ENCODE data around the gene HIVEP3. TPM values are rescaled to one million over a fixed set of nuclear protein-coding genes. Genes with fewer than 3 reads are reported as not detected.

The HIVEP3 gene
- total RNA-seq, 1 donor from 2014 or later = 8.9 TPM

DNA sequence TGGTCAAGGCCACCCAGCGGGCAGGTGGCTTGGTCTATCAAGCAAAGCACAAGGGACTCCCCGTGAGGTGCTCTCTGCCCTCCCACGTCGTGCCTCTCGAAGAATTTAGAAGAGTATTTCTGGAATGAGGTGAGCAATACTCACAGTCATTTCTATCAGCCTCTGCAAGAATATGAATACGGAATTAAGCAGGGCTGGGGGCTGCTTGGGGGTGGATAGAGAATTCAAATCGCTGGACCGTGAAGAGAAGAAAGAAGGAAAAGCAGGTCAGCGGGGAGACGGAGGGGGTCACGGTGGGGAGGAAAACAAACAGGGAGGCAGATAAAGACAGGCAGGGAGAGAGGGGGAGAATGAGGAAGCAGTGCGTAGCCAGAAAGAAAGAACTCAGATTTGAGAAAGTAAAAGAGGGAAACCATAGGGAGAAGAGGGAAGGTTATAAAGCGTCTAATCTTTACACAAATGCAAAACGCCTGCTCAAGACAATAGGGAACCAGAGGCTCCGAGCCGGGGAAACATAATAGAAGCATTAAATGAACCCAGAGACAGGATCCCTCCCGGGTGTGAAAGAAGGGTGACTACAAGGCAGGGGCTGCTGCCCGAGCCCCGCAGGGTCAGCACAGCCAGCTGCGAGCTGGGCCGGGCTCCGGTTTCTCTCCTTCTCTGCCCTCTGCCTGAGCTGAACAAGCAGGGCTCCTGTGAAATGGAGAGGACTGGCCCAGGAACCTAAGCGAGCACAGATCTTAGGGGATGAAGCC is 432.2 kb downstream of the HIVEP3 start:
- peak overlapping the region; percentile 73 for H3K27ac ChIP-seq (ENCODE audit: low read depth, low read length)
- peak; percentile 85 for DNase-seq (ENCODE audit: low read depth)
- no peak for FAIRE-seq
- Mint-ChIP-seq H3K4me1 (ENCODE audit: low read depth, unreplicated experiment) (peaks cover 33% of the 10 kb centered on the region), H3K36me3 (ENCODE audit: low read depth, unreplicated experiment) (no peaks in the 10 kb centered on the region), H3K27me3 (ENCODE audit: low read depth, unreplicated experiment) (no peaks in the 10 kb centered on the region), H3K27ac (ENCODE audit: unreplicated experiment) (peak overlapping the region; percentile 91), H3K9me3 (ENCODE audit: unreplicated experiment) (no peaks in the 10 kb centered on the region), H3K4me3 (ENCODE audit: unreplicated experiment) (peak overlapping the region; percentile 75)
- no peaks in the 10 kb centered on the region for H3K36me3 ChIP-seq (ENCODE audit: insufficient read depth, low read length)
- peak overlapping the region; percentile 29 for H3K4me3 ChIP-seq (ENCODE audit: insufficient read depth, low read depth, low read length)
- peak overlapping the region; percentile 73 for H3K9ac ChIP-seq (ENCODE audit: low read length)
- H4K20me1 ChIP-seq (ENCODE audit: insufficient read depth, low read length) = no peaks in the 10 kb centered on the region
- H3K4me1 ChIP-seq (ENCODE audit: insufficient read depth, low read length) = peaks cover 49% of the 10 kb centered on the region
- TF ChIP-seq, protein P1, sequence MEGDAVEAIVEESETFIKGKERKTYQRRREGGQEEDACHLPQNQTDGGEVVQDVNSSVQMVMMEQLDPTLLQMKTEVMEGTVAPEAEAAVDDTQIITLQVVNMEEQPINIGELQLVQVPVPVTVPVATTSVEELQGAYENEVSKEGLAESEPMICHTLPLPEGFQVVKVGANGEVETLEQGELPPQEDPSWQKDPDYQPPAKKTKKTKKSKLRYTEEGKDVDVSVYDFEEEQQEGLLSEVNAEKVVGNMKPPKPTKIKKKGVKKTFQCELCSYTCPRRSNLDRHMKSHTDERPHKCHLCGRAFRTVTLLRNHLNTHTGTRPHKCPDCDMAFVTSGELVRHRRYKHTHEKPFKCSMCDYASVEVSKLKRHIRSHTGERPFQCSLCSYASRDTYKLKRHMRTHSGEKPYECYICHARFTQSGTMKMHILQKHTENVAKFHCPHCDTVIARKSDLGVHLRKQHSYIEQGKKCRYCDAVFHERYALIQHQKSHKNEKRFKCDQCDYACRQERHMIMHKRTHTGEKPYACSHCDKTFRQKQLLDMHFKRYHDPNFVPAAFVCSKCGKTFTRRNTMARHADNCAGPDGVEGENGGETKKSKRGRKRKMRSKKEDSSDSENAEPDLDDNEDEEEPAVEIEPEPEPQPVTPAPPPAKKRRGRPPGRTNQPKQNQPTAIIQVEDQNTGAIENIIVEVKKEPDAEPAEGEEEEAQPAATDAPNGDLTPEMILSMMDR (IDR thresholded peaks at IDR 0.05; ENCODE audit: insufficient read depth, low read depth, low read length) = no peak
- no peak for TF ChIP-seq EZH2 (IDR thresholded peaks at IDR 0.05; ENCODE audit: insufficient read depth, low read length)
- peak overlapping the region; percentile 87 for H3K4me2 ChIP-seq (ENCODE audit: low read length)
- peak overlapping the region; percentile 0 for H2AFZ ChIP-seq (ENCODE audit: low read depth, low read length)
- H3K27me3 ChIP-seq (ENCODE audit: insufficient read depth, low read length) = no peaks in the 10 kb centered on the region
- no peaks in the 10 kb centered on the region for H3K9me3 ChIP-seq (ENCODE audit: insufficient read depth, low read depth, low read length)
- no peaks in the 10 kb centered on the region for H3K79me2 ChIP-seq (ENCODE audit: insufficient read depth, low read length)

DNA sequence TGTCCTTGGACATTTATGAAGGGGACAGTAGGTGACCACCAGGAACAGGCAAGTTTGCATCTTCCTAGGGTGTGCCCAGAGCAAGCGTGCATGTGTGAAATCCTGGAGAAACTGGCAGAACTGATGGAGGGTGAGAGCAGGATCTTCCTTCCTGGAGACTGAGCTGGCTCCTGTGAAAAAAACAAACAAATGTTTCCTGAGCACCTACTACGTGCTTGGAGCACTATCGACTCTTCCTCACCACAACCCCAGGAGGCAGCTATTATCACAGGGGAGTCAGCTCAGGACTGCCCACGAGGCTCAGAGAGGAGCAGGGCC is 432.7 kb downstream of the HIVEP3 start:
- DNase-seq (ENCODE audit: low read depth) (no peak), FAIRE-seq (no peak)
- Histone ChIP-seq H3K4me3 (ENCODE audit: insufficient read depth, low read depth, low read length) (no peak overlapping the region), H2AFZ (ENCODE audit: low read depth, low read length) (no peak overlapping the region), H3K36me3 (ENCODE audit: insufficient read depth, low read length) (no peaks in the 10 kb centered on the region), H3K9ac (ENCODE audit: low read length) (peak overlapping the region; percentile 73), H3K27me3 (ENCODE audit: insufficient read depth, low read length) (no peaks in the 10 kb centered on the region), H3K4me2 (ENCODE audit: low read length) (peak overlapping the region; percentile 87), H3K27ac (ENCODE audit: low read depth, low read length) (peak overlapping the region; percentile 73), H3K79me2 (ENCODE audit: insufficient read depth, low read length) (no peaks in the 10 kb centered on the region), H3K9me3 (ENCODE audit: insufficient read depth, low read depth, low read length) (no peaks in the 10 kb centered on the region), H3K4me1 (ENCODE audit: insufficient read depth, low read length) (peaks cover 49% of the 10 kb centered on the region), H4K20me1 (ENCODE audit: insufficient read depth, low read length) (no peaks in the 10 kb centered on the region)
- TF ChIP-seq, protein P1 (IDR thresholded peaks at IDR 0.05; ENCODE audit: insufficient read depth, low read depth, low read length) = no peak
- no peak for TF ChIP-seq EZH2 (IDR thresholded peaks at IDR 0.05; ENCODE audit: insufficient read depth, low read length)
- Mint-ChIP-seq H3K36me3 (ENCODE audit: low read depth, unreplicated experiment) (no peaks in the 10 kb centered on the region), H3K27me3 (ENCODE audit: low read depth, unreplicated experiment) (no peaks in the 10 kb centered on the region), H3K4me3 (ENCODE audit: unreplicated experiment) (peak overlapping the region; percentile 75), H3K9me3 (ENCODE audit: unreplicated experiment) (no peaks in the 10 kb centered on the region), H3K4me1 (ENCODE audit: low read depth, unreplicated experiment) (peaks cover 33% of the 10 kb centered on the region), H3K27ac (ENCODE audit: unreplicated experiment) (peak overlapping the region; percentile 91)

DNA sequence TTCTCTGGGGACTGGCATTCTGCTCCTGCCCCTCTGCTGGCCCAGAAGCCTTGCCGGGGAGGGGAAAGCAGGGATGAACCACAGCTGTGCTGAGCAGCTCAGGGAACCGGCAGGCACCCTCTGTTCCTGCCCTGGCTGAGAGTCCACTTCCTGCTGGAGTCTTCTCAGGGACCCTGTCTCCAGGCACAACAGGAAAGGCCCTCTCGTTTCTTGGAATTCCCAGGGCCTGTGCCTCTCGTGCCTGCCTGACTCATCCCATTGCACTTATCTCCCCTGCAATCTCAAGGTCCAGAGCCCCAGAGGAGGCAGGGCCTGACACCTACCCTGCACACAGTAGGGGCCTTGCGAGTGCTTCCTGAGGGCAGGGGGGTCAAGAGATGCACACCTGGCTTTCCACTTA is 433.1 kb downstream of the HIVEP3 start:
- Histone ChIP-seq H4K20me1 (ENCODE audit: insufficient read depth, low read length) (no peaks in the 10 kb centered on the region), H3K9ac (ENCODE audit: low read length) (peak overlapping the region; percentile 56), H3K4me3 (ENCODE audit: insufficient read depth, low read depth, low read length) (no peak overlapping the region), H3K4me1 (ENCODE audit: insufficient read depth, low read length) (peaks cover 49% of the 10 kb centered on the region), H3K36me3 (ENCODE audit: insufficient read depth, low read length) (no peaks in the 10 kb centered on the region), H3K27me3 (ENCODE audit: insufficient read depth, low read length) (no peaks in the 10 kb centered on the region), H3K9me3 (ENCODE audit: insufficient read depth, low read depth, low read length) (no peaks in the 10 kb centered on the region), H2AFZ (ENCODE audit: low read depth, low read length) (no peak overlapping the region), H3K27ac (ENCODE audit: low read depth, low read length) (peak overlapping the region; percentile 73), H3K79me2 (ENCODE audit: insufficient read depth, low read length) (no peaks in the 10 kb centered on the region), H3K4me2 (ENCODE audit: low read length) (peak overlapping the region; percentile 87)
- Mint-ChIP-seq H3K4me3 (ENCODE audit: unreplicated experiment) (peak overlapping the region; percentile 40), H3K4me1 (ENCODE audit: low read depth, unreplicated experiment) (peaks cover 33% of the 10 kb centered on the region), H3K9me3 (ENCODE audit: unreplicated experiment) (no peaks in the 10 kb centered on the region), H3K36me3 (ENCODE audit: low read depth, unreplicated experiment) (no peaks in the 10 kb centered on the region), H3K27ac (ENCODE audit: unreplicated experiment) (peak overlapping the region; percentile 91), H3K27me3 (ENCODE audit: low read depth, unreplicated experiment) (no peaks in the 10 kb centered on the region)
- FAIRE-seq (no peak), DNase-seq (ENCODE audit: low read depth) (peak; percentile 68)
- TF ChIP-seq, protein P1 (IDR thresholded peaks at IDR 0.05; ENCODE audit: insufficient read depth, low read depth, low read length) = no peak
- no peak for TF ChIP-seq EZH2 (IDR thresholded peaks at IDR 0.05; ENCODE audit: insufficient read depth, low read length)

All from astrocyte (in vitro differentiated cells and primary cell).